SH-SY5Y (cell line): Measurements from ENCODE around the gene SPATS2.

Source experiments
- GATA2 ChIP-seq: IDR thresholded peaks from 2 replicates; pipeline ENCODE4 v1.6.1; 2011; ENCODE audit warnings: mild to moderate bottlenecking, low read depth, low read length
- GATA3 ChIP-seq: IDR thresholded peaks from 2 replicates; pipeline ENCODE4 v1.6.1; 2011; ENCODE audit warnings: low read depth, mild to moderate bottlenecking, low read length, moderate library complexity

DNA sequence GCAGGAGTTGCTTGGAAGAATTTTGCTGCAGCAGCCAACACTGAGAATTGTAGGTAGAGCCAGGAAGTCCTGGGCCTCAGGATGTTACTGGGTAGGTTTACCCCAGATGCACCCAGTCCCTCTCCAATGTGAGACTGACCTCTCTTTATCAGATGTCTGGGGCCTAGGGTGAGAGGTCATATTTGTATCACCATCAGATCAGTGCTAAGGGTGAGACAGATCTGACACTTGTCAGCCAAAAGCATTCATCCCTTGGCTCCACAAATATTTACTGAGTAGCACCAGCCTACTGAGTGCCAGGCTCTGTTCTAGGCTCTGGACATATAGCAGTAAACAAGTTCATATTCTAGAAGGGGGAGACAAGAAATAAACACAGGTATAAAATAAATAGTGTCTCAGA, 39.9 kb upstream of the SPATS2 start:
- TF ChIP-seq GATA2 (no peak), GATA3 (no peak)
